ENCODE measurements around the gene HIPK4. TPM values are rescaled to one million over a fixed set of nuclear protein-coding genes. Genes with fewer than 3 reads are reported as not detected.

Gene HIPK4
- total RNA-seq, 6 experiments from 2014 or later: 0.15 TPM; not detected in 5

- 83% methylated on average over 5 of the region's 20 CpGs for WGBS (ENCODE audit: insufficient coverage, low coverage, low lambda C conversion rate, missing lambda C conversion rate)
- no peak overlapping the region for H3K27ac ChIP-seq
- H3K27me3 ChIP-seq: no peaks in the 10 kb centered on the region
- TF ChIP-seq, protein P1, sequence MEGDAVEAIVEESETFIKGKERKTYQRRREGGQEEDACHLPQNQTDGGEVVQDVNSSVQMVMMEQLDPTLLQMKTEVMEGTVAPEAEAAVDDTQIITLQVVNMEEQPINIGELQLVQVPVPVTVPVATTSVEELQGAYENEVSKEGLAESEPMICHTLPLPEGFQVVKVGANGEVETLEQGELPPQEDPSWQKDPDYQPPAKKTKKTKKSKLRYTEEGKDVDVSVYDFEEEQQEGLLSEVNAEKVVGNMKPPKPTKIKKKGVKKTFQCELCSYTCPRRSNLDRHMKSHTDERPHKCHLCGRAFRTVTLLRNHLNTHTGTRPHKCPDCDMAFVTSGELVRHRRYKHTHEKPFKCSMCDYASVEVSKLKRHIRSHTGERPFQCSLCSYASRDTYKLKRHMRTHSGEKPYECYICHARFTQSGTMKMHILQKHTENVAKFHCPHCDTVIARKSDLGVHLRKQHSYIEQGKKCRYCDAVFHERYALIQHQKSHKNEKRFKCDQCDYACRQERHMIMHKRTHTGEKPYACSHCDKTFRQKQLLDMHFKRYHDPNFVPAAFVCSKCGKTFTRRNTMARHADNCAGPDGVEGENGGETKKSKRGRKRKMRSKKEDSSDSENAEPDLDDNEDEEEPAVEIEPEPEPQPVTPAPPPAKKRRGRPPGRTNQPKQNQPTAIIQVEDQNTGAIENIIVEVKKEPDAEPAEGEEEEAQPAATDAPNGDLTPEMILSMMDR (IDR thresholded peaks at IDR 0.05): no peak
- TF ChIP-seq POLR2A (IDR thresholded peaks at IDR 0.05): no peak
- H3K9me3 ChIP-seq: no peaks in the 10 kb centered on the region
- intact Hi-C loops (cut with DNase I): no loop called here
- no peak for ATAC-seq
- no peak for DNase-seq
- no peaks in the 10 kb centered on the region for H3K36me3 ChIP-seq
- no peak overlapping the region for H3K4me3 ChIP-seq
- H3K4me1 ChIP-seq: no peaks in the 10 kb centered on the region
Measured at GRCh38 chr19:40396886-40397567, 7.0 kb upstream of the HIPK4 start.

GRCh38 chr19:40395956-40396355 lies 6.0 kb upstream of the HIPK4 start:
- no peak for TF ChIP-seq POLR2A (IDR thresholded peaks at IDR 0.05)
- TF ChIP-seq, protein P1 (IDR thresholded peaks at IDR 0.05): no peak
- WGBS (ENCODE audit: insufficient coverage, low coverage, low lambda C conversion rate, missing lambda C conversion rate): 86% methylated on average over 9 of the region's 14 CpGs
- no peak for DNase-seq
- Histone ChIP-seq H3K27ac (no peak overlapping the region), H3K4me1 (no peaks in the 10 kb centered on the region), H3K9me3 (no peaks in the 10 kb centered on the region), H3K36me3 (no peaks in the 10 kb centered on the region), H3K27me3 (no peaks in the 10 kb centered on the region), H3K4me3 (no peak overlapping the region)
- no peak for ATAC-seq
- intact Hi-C loops (cut with DNase I): no loop called here

DNA sequence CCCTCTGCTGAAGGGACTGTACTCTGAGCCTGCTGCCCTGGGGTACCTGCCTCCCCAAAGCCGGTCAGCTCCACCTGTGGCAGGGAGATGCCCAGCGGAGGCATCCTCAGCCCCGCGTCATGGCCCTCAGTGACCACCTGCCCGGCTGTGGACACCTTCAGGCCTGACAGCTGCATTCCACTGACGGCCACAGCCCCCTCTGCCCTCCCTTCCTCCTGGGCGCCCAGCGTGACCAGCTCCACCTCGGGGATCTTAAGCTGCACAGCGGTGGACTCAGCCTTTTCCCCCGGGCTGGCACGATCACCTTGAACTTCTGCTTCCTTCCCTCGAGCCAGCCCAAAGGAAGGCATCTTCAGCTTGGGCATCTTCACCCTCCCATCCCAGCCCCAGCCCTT lies 4.8 kb upstream of the HIPK4 start:
- ATAC-seq (no peak), DNase-seq (no peak)
- WGBS (ENCODE audit: insufficient coverage, low coverage, low lambda C conversion rate, missing lambda C conversion rate): no CpG with 5 or more reads among the region's 13 CpGs
- H3K27me3 ChIP-seq: no peaks in the 10 kb centered on the region
- TF ChIP-seq, protein P1 (IDR thresholded peaks at IDR 0.05): no peak
- no peak for TF ChIP-seq POLR2A (IDR thresholded peaks at IDR 0.05)
- H3K36me3 ChIP-seq: no peaks in the 10 kb centered on the region
- intact Hi-C loops (cut with DNase I): no loop called here
- H3K4me3 ChIP-seq: no peak overlapping the region
- H3K27ac ChIP-seq: no peak overlapping the region
- H3K4me1 ChIP-seq: no peaks in the 10 kb centered on the region
- H3K9me3 ChIP-seq: no peaks in the 10 kb centered on the region

- H3K36me3 ChIP-seq: no peaks in the 10 kb centered on the region
- DNase-seq (no peak), ATAC-seq (no peak)
- H3K4me3 ChIP-seq: no peak overlapping the region
- H3K27ac ChIP-seq: no peak overlapping the region
- intact Hi-C loops (cut with DNase I): no loop called here
- no peaks in the 10 kb centered on the region for H3K4me1 ChIP-seq
- H3K27me3 ChIP-seq: no peaks in the 10 kb centered on the region
- WGBS (ENCODE audit: insufficient coverage, low coverage, low lambda C conversion rate, missing lambda C conversion rate): 86% methylated on average over 9 of the region's 41 CpGs
- TF ChIP-seq POLR2A (IDR thresholded peaks at IDR 0.05): no peak
- TF ChIP-seq, protein P1 (IDR thresholded peaks at IDR 0.05): no peak
- H3K9me3 ChIP-seq: no peaks in the 10 kb centered on the region
Measured at GRCh38 chr19:40393894-40394815, 4.2 kb upstream of the HIPK4 start.

All from right lobe of liver (tissue), 6 donors.